Adrenal gland (tissue), 5 donors: ENCODE data around the gene STON2.

Source experiments
- POLR2A ChIP-seq, 2 donors: fragments of 450-650 bp; IDR thresholded peaks; one replicate each; pipeline ENCODE4 v1.6.1; 2017; ENCODE audit warnings: antibody characterized with exemption in 2 of 2, mild to moderate bottlenecking in 2 of 2, moderate library complexity in 1 of 2
- TF ChIP-seq, protein P1 (sequence below), 6 experiments: fragments of 450-650 bp in 4 of 6; fragments of 200-600 bp in 2 of 6; sonication (generic) in 1 of 6; IDR thresholded peaks; 1 replicate in 5 of 6; 2 replicates in 1 of 6; pipeline versions ENCODE4 v1.5.1 to v1.8.0; 2016 to 2021; ENCODE audit warnings: antibody characterized with exemption in 6 of 6, mild to moderate bottlenecking in 2 of 6, moderate library complexity in 1 of 6
- donor health status: DM: no; HTN: no; CAD: no.

GRCh38 chr14:81246461-81247270 is 153.5 kb downstream of the STON2 start:
- TF ChIP-seq, protein P1, sequence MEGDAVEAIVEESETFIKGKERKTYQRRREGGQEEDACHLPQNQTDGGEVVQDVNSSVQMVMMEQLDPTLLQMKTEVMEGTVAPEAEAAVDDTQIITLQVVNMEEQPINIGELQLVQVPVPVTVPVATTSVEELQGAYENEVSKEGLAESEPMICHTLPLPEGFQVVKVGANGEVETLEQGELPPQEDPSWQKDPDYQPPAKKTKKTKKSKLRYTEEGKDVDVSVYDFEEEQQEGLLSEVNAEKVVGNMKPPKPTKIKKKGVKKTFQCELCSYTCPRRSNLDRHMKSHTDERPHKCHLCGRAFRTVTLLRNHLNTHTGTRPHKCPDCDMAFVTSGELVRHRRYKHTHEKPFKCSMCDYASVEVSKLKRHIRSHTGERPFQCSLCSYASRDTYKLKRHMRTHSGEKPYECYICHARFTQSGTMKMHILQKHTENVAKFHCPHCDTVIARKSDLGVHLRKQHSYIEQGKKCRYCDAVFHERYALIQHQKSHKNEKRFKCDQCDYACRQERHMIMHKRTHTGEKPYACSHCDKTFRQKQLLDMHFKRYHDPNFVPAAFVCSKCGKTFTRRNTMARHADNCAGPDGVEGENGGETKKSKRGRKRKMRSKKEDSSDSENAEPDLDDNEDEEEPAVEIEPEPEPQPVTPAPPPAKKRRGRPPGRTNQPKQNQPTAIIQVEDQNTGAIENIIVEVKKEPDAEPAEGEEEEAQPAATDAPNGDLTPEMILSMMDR (IDR thresholded peaks at IDR 0.05), result no peak
- no peak for TF ChIP-seq POLR2A (IDR thresholded peaks at IDR 0.05)
